Measurements from ENCODE around the gene KIF12.

The KIF12 gene

DNA sequence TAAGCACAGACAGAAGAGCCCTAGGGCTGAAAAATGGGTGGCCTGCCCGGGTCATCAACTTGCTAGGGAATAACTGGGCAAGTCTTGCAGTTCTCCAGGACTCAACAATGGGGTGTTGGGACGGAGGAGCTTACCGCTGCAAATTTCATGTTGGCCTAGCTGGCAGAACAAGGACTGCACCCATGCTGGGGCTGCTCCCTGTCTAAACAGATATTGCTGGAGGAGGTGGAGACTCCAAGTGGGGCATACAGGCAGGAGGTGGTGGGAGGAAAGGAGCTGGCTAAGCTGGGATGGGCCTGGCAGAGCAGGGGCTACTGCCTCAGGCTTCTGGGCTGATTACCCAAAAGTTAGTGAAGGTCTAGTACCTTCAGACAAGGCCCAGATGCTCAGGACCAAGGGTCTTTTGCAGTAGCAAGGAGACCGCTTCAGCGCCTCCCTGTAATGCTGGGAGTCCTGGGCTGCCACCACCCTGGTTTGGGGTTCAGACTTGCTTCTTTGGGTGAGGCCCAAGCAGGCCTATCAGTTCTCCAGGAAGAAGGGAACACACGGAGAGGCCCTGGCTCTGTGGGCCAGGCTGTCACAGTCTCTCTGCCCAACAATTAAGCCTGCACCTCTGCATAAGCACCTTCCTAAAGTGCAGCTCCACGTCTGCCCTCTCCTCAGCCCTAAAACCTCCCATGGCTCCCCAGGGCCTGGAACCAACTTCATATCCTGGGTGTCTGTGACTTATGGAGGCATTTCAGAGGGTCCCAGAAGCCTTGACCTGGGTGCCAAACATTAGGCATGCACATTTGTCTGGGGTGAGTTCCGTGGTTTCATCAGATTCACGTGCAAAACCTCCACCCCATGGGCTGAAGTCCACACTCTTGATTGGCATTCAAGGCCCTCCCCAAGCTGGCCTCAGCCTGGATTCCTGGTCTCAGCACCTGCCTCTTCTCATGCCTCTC is 24.2 kb upstream of the KIF12 start:
- no peak for DNase-seq

GRCh38 chr9:114122136-114123027 is 23.3 kb upstream of the KIF12 start:
- DNase-seq = no peak

GRCh38 chr9:114121227-114122135 is 22.4 kb upstream of the KIF12 start:
- DNase-seq = no peak

GRCh38 chr9:114120192-114121014 is 21.3 kb upstream of the KIF12 start:
- DNase-seq = no peak

GRCh38 chr9:114119242-114120191 is 20.4 kb upstream of the KIF12 start:
- DNase-seq = no peak

GRCh38 chr9:114117996-114118830 is 19.1 kb upstream of the KIF12 start:
- peak; percentile 68 for DNase-seq

DNA sequence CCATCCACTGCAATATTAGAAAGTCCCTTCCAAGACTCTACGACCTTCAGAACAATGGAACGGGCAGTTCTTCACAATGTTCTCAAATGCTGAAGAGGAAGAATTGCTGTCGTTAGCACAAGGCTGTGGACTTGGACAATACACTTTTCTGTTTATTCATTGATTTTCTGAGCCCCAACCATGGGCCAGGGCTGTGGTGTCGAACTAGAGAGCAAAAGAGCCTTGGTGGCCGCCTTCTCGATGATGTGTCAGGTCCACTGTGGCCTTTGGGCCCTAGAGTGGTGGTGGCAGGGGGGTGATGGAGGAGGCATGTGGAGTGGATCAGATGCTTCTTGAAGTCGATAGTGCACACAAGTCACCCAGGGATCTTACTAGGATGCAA is 18.5 kb upstream of the KIF12 start:
- no peak for DNase-seq

- no peak for DNase-seq
Measured at GRCh38 chr9:114116126-114116747, 17.1 kb upstream of the KIF12 start.

- DNase-seq = no peak
Measured at GRCh38 chr9:114115654-114116125, 16.6 kb upstream of the KIF12 start.

DNA sequence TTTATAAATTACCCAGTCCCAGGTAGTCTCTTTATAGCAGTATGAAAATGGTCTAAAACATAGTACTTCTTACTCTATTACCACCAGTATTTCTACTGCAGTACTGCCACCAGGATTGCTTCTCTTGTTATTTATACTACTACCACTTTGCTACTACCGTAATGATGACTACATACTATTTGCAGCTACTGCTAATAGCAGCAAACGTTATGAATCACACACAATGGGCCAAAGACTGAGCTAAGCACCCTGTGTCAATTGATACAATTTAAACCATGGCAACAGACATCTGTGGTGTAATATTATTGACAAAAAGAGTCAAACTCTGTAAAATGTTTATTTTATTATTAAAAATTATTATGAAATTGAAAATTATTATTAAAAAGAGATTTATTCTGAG is 15.3 kb upstream of the KIF12 start:
- DNase-seq = no peak

- no peak for DNase-seq
Measured at GRCh38 chr9:114112778-114113584, 13.9 kb upstream of the KIF12 start.

DNA sequence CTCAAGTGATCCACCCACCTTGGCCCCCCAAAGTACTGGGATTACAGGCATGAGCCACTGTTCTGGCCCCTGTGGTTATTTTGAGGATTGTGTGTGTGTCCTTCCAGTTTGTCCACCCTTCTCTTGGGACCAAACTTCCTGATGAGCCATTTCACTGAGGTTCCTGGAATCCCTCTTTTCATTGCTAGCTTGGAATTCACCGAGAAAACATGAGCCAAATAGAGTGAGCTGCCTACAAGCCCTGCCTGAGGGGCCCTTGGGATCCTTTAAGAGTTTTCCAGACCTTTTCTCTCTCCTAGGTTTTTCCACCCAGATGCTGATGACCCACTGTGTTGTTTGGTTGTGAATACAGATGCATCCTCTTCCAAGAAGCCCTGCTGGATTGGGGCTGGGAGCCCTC is 13.2 kb upstream of the KIF12 start:
- DNase-seq = no peak

DNA sequence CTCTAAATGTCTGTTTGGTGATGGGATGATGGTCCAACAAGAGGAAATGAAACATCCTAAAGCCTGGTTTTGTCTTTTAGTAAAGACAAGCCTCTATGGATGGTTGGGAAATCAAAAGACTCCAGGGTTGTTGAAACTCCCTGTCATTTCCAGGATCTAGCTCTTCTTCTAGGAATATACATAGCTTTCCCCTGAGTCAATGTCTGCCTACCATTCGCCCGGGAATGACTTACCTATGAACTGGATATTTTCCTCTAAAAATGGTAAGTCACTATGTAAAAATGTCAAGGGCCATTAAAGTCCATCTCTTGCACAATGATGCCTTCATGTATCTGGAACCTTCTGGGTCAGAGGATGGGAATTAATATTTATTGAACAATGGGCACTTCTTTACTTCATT is 11.1 kb upstream of the KIF12 start:
- no peak for DNase-seq

GRCh38 chr9:114109124-114109523 is 10.0 kb upstream of the KIF12 start:
- no peak for DNase-seq

DNA sequence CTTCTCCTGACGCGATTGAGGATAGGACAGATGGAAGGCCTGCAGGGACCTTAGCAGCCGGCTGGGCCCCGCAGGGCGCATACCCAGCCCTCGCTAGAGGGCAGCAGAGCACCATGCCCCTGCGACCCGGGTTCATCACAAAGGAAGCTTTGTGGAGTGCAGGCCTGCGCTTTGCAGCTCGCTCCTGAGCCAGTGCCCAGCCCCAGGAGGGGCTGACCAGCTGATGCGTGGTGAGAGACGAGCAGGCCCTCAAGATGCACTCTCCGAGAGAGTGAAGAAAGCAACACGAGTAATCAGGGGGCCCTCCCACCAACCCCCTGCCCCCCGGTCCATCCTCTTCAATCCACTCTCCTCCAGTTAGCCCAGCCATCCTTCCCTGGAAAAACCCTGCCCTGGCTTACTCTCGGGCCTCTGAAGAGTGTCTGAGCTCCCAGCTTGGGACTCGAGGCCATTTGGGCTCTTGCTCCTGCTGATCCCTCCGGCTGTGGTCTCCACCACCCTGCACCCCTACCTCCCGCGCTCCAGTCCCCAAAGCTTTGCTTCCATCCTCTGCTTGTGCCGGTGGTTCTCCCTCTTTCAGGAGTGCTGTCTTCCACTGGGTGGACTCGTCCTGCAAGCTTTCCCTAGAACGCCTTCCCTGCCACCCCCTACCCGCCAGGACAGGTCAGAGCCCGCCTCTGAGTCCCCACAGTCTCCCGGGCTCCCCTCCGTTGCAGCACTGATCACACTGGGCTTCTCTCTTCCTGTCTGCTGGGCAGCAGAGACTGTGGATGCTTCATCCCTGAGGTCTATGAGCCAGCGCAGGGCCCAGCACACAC is 9.1 kb upstream of the KIF12 start:
- DNase-seq = peak; percentile 45

GRCh38 chr9:114107286-114108001 is 8.4 kb upstream of the KIF12 start:
- no peak for DNase-seq

DNA sequence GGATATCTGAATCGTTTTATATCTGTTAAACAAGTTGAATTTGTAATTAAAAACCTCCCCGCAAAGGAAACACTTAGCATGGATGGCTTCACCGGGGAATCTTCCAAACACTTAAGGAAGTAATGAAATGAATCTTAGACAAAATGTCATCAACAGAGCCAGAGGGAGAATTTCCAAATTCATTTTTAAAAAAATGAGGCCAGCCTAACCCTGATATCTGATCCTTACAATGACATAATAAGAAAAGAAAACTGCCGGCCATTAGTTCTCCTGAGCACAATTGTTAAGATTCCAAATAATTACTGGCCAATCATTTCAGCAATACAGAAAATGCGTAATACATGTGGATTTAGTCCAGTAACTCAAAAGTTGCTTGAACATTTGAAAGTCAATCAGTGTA is 6.1 kb upstream of the KIF12 start:
- DNase-seq = no peak
